T-helper 17 cell (primary cell): ENCODE measurements around the gene LIX1L. TPM values are rescaled to one million over a fixed set of nuclear protein-coding genes. Genes with fewer than 3 reads are reported as not detected.

Experiments
- ATAC-seq: fragments of 150-1000 bp; cut with Tn5 transposase; 2 replicates; pipeline ENCODE4 v1.10.0; 2021; ENCODE audit warnings: mild to moderate bottlenecking, moderate library complexity
- DNase-seq, 3 donors: peaks; one replicate each; pipeline versions ENCODE4 v3.0.0 to v3.0.0-alpha.2; 2020 to 2021
- H3K9me3 ChIP-seq: one replicate; pipeline ENCODE4 v1.7.0; 2013; ENCODE audit warnings: low read length, mild to moderate bottlenecking; ENCODE audit not compliant: control insufficient read depth, poor library complexity, severe bottlenecking
- H3K27ac Mint-ChIP-seq: one replicate; pipeline ENCODE4 v1.8.0; 2022; ENCODE audit warnings: mild to moderate bottlenecking, moderate library complexity, mixed read lengths
- H3K27me3 Mint-ChIP-seq: one replicate; pipeline ENCODE4 v1.8.0; 2022; ENCODE audit warnings: mixed read lengths
- H3K36me3 Mint-ChIP-seq: one replicate; pipeline ENCODE4 v1.8.0; 2022; ENCODE audit warnings: low read depth, mixed read lengths
- H3K4me1 Mint-ChIP-seq: one replicate; pipeline ENCODE4 v1.8.0; 2022; ENCODE audit warnings: mild to moderate bottlenecking, mixed read lengths
- H3K4me3 Mint-ChIP-seq: one replicate; pipeline ENCODE4 v1.8.0; 2022; ENCODE audit warnings: mild to moderate bottlenecking, moderate library complexity, mixed read lengths
- total RNA-seq, 4 donors: library from RNA in 2 of 4; stranded (reverse) in 2 of 4; gene quantifications; one replicate each; pipeline ENCODE4 v1.2.3 and lab custom pipeline; 2022 to 2026

Gene LIX1L
- total RNA-seq, 2 donors from 2014 or later: 36.6 to 44.1 TPM

- Mint-ChIP-seq H3K4me1 (peaks cover 40% of the 10 kb centered on the region), H3K4me3 (no peak overlapping the region), H3K27me3 (no peaks in the 10 kb centered on the region), H3K36me3 (no peaks in the 10 kb centered on the region), H3K27ac (no peak overlapping the region)
- DNase-seq (no peak), ATAC-seq (peak; percentile 65)
- no peaks in the 10 kb centered on the region for H3K9me3 ChIP-seq
Observed at GRCh38 chr1:145979746-145980456, 22.1 kb upstream of the LIX1L start.

DNA sequence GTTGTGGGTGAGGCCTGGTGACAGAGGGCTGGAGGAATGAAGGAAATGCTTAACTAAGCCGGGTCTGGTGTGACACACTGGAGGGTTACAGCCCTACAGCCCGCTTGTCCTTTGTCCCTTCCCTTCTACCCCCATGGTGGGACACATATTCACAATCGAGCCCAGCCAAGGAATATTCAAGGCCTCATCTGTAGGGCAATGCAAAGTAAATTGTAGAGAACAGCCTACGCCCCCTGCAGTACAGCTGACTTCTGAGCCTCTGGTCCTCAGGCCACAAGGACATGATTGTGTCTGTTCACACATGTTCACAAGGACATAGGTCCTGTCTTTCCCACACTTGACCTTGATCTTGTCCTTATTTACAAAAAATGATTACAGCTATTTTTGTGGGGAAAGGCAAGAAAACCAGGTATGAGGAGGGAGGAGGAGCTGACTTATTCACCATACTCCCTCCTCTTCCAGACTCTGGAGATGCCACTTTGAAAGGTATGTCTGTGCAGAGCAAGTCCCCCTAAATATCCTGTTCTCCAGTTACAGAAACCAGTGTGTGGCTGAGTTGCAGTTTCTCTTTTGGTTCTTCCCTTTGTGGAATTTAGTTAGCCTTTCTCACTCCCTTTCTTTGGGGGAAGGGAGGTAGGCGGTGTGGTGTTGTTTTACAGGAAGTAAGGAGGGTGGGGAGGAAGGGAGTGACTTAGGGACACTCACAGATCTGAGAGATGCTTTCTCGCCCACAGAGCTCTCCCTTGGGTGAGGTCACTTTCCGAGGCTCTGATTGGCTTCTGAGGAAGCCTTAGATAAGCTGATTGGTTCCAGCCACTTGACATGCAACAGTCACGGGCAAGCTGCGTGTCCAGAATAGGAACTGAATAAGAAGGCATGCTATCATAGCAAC, 21.3 kb upstream of the LIX1L start:
- DNase-seq (peak; percentile 38 to 63 (median 46)), ATAC-seq (peak; percentile 83)
- H3K4me3 Mint-ChIP-seq: no peak overlapping the region
- no peak overlapping the region for H3K27ac Mint-ChIP-seq
- H3K36me3 Mint-ChIP-seq: no peaks in the 10 kb centered on the region
- peaks cover 34% of the 10 kb centered on the region for H3K4me1 Mint-ChIP-seq
- no peaks in the 10 kb centered on the region for H3K9me3 ChIP-seq
- H3K27me3 Mint-ChIP-seq: no peaks in the 10 kb centered on the region

- H3K4me3 Mint-ChIP-seq: no peak overlapping the region
- H3K9me3 ChIP-seq: no peaks in the 10 kb centered on the region
- no peak overlapping the region for H3K27ac Mint-ChIP-seq
- no peaks in the 10 kb centered on the region for H3K27me3 Mint-ChIP-seq
- peaks cover 28% of the 10 kb centered on the region for H3K4me1 Mint-ChIP-seq
- no peaks in the 10 kb centered on the region for H3K36me3 Mint-ChIP-seq
- ATAC-seq (no peak), DNase-seq (no peak)
Observed at GRCh38 chr1:145978471-145978853, 20.6 kb upstream of the LIX1L start.

GRCh38 chr1:145977486-145978470, 20.0 kb upstream of the LIX1L start:
- Mint-ChIP-seq H3K27ac (no peak overlapping the region), H3K4me3 (no peak overlapping the region), H3K4me1 (peaks cover 27% of the 10 kb centered on the region), H3K27me3 (no peaks in the 10 kb centered on the region), H3K36me3 (no peaks in the 10 kb centered on the region)
- peak; percentile 35 for ATAC-seq
- no peaks in the 10 kb centered on the region for H3K9me3 ChIP-seq
- peak; percentile 41 to 51 (median 50) for DNase-seq

DNA sequence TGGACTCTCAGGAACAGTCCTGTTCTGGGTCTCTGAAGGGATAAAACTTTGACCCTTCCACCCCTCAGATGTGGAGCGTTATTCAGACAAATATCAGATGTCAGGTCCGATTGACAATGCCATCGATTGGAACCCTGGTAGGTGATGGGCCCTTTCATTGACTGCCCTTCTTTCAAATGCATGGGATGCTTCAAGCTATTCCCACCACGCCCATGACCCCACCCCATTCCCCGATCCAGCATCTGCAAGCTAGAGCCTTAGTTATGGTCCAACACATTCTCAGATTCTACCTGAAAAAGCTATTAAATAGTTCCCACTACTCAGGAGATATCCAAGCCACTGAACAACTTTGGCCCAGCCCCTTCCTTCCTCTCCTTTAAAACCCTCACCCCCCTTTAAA, 19.2 kb upstream of the LIX1L start:
- Mint-ChIP-seq H3K27me3 (no peaks in the 10 kb centered on the region), H3K27ac (no peak overlapping the region), H3K4me3 (no peak overlapping the region), H3K4me1 (peaks cover 20% of the 10 kb centered on the region), H3K36me3 (no peaks in the 10 kb centered on the region)
- H3K9me3 ChIP-seq: no peaks in the 10 kb centered on the region
- no peak for DNase-seq
- ATAC-seq: no peak

DNA sequence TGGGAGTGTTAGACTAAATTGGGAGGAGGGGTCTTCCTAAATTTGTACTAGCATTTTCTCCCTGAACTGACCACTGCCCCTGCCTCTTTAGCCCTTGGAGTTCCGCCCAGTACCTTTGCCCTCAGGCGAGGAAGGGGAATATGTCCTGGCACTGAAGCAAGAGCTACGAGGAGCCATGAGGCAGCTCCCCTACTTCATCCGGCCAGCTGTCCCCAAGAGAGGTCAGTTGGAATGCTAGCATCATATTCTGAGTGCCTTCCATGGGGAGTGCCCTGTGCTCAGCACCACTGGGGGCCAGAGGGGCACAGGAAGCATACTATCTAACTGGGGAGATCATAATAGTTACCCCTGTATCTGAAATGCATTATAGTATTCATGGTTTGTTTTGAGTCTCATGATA, 17.4 kb upstream of the LIX1L start:
- no peak for DNase-seq
- Mint-ChIP-seq H3K4me1 (peaks cover 15% of the 10 kb centered on the region), H3K27ac (peak overlapping the region; percentile 21), H3K27me3 (no peaks in the 10 kb centered on the region), H3K36me3 (peaks cover 2% of the 10 kb centered on the region), H3K4me3 (peak overlapping the region; percentile 25)
- no peak for ATAC-seq
- H3K9me3 ChIP-seq: no peaks in the 10 kb centered on the region

GRCh38 chr1:145974721-145975120, 16.9 kb upstream of the LIX1L start:
- DNase-seq (no peak), ATAC-seq (no peak)
- no peaks in the 10 kb centered on the region for H3K9me3 ChIP-seq
- peaks cover 15% of the 10 kb centered on the region for H3K4me1 Mint-ChIP-seq
- peak overlapping the region; percentile 81 for H3K27ac Mint-ChIP-seq
- H3K36me3 Mint-ChIP-seq: peaks cover 2% of the 10 kb centered on the region
- H3K4me3 Mint-ChIP-seq: peak overlapping the region; percentile 25
- no peaks in the 10 kb centered on the region for H3K27me3 Mint-ChIP-seq

DNA sequence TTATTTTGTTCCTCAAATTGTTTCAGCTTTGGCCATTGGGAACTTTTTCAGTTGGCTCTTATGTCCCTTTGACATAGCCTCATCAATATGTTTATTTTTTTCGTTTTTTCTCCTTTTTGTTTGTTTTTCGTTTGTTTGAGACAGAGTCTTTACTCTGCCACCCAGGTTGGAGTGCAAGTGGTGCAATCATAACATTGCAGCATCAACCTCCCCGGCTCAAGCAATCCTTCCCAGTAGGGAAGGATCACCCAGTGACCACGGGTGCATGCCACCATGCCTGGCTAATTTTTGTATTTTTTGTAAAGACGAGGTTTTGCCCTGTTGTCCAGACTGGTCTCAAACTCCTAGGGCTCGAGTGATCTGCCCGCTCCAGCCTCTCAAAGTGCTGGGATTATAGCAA, 14.8 kb upstream of the LIX1L start:
- peak overlapping the region; percentile 81 for H3K27ac Mint-ChIP-seq
- DNase-seq: no peak
- H3K4me1 Mint-ChIP-seq: peaks cover 17% of the 10 kb centered on the region
- no peak for ATAC-seq
- peaks cover 2% of the 10 kb centered on the region for H3K36me3 Mint-ChIP-seq
- no peaks in the 10 kb centered on the region for H3K9me3 ChIP-seq
- H3K4me3 Mint-ChIP-seq: no peak overlapping the region
- no peaks in the 10 kb centered on the region for H3K27me3 Mint-ChIP-seq

DNA sequence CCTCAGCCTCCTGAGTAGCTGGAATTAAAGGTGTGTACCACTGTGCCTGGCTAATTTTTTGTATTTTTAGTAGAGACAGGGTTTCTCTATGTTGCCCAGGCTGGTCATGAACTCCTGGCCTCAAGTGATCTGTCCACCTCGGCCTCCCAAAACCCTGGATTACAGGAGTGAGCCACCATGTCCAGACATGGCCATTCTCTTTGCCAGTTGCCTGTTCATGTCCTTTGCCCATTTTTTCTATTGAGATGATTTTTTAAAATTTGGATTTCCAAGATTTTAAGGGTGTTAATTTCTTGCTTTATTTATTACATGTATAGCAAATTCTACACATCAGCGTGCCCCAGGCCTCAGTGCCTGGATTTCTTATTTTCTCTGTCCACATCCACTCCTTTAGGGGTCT, 9.5 kb upstream of the LIX1L start:
- ATAC-seq: no peak
- no peaks in the 10 kb centered on the region for H3K27me3 Mint-ChIP-seq
- DNase-seq: no peak
- no peak overlapping the region for H3K27ac Mint-ChIP-seq
- H3K36me3 Mint-ChIP-seq: peaks cover 2% of the 10 kb centered on the region
- no peak overlapping the region for H3K4me3 Mint-ChIP-seq
- no peaks in the 10 kb centered on the region for H3K9me3 ChIP-seq
- peaks cover 27% of the 10 kb centered on the region for H3K4me1 Mint-ChIP-seq

- no peak for ATAC-seq
- Mint-ChIP-seq H3K36me3 (no peaks in the 10 kb centered on the region), H3K4me3 (peak overlapping the region; percentile 98), H3K27ac (peak overlapping the region; percentile 97), H3K4me1 (peaks cover 35% of the 10 kb centered on the region), H3K27me3 (no peaks in the 10 kb centered on the region)
- H3K9me3 ChIP-seq: no peaks in the 10 kb centered on the region
- DNase-seq: no peak
Observed at GRCh38 chr1:145965119-145965744, 7.4 kb upstream of the LIX1L start.

GRCh38 chr1:145964328-145965118, 6.7 kb upstream of the LIX1L start, which contains the start of the genes ANKRD34A and POLR3GL:
Gene ANKRD34A (minus strand): TSS chr1:145964575. CDS start chr1:145961759, 2,816 bp downstream.
Gene POLR3GL (plus strand): TSS chr1:145964690. CDS start chr1:145974866, 10,176 bp downstream.
- ATAC-seq (peak; percentile 93), DNase-seq (peak; percentile 74 to 84 (median 83))
- peak within 1 kb of the TSS; percentile 97 for H3K27ac Mint-ChIP-seq
- peak within 1 kb of the TSS; percentile 98 for H3K4me3 Mint-ChIP-seq
- H3K27me3 Mint-ChIP-seq: no peaks in the 10 kb centered on the region
- no peaks in the 10 kb centered on the region for H3K9me3 ChIP-seq
- H3K36me3 Mint-ChIP-seq: no peaks in the 10 kb centered on the region
- H3K4me1 Mint-ChIP-seq: peaks cover 38% of the 10 kb centered on the region
